Psoas muscle (tissue), 8 donors: ENCODE data around the gene FMR1. TPM values are rescaled to one million over a fixed set of nuclear protein-coding genes. Genes with fewer than 3 reads are reported as not detected.
A peak's percentile ranks its signal among the peaks of the same experiment; 100 is the strongest.

ENCODE experiments used
- ATAC-seq, 4 donors: fragments of 200-7000 bp; cut with Tn5 transposase; one replicate each; pipeline ENCODE4 v1.9.1; 2020; ENCODE audit warnings: moderate library complexity in 3 of 4, mild to moderate bottlenecking in 2 of 4
- DNase-seq, 2 donors: peaks; one replicate each; pipeline ENCODE4 v3.0.0-alpha.2; 2020
- H3K27ac ChIP-seq: fragments of 200-600 bp; one replicate; pipeline ENCODE4 v1.8.0; 2022
- H3K27me3 ChIP-seq, 3 donors: fragments of 200-600 bp in 1 of 3; one replicate each; pipeline versions ENCODE4 v1.6.1 to v1.8.0; 2013 to 2022; ENCODE audit warnings: low read length in 2 of 3, mild to moderate bottlenecking in 2 of 3, moderate library complexity in 1 of 3; ENCODE audit not compliant: insufficient read depth in 3 of 3
- H3K36me3 ChIP-seq, 2 donors: fragments of 200-600 bp in 1 of 2; one replicate each; pipeline versions ENCODE4 v1.6.1 to v1.8.0; 2013 to 2022; ENCODE audit warnings: low read depth in 1 of 2, mild to moderate bottlenecking in 1 of 2, moderate library complexity in 1 of 2; ENCODE audit not compliant: insufficient read depth in 1 of 2
- H3K4me1 ChIP-seq: fragments of 200-600 bp; one replicate; pipeline ENCODE4 v1.8.0; 2022
- H3K4me3 ChIP-seq: fragments of 200-600 bp; one replicate; pipeline ENCODE4 v1.8.0; 2022; ENCODE audit warnings: mild to moderate bottlenecking
- H3K9me3 ChIP-seq: fragments of 200-600 bp; one replicate; pipeline ENCODE4 v1.8.0; 2022
- WGBS, 3 donors: extraction: QIAGEN DNeasy Blood & Tissue Kit; methylation state at CpG; one replicate each; pipeline versions ENCODE4 v1.1.6 to v1.1.7; 2013; 5-methylcytosine and 5-hydroxymethylcytosine counted together
- intact Hi-C, 2 donors: fragments of 100-400 bp; cut with DNase I; formaldehyde crosslinking; loops; one replicate each; pipeline versions ENCODE4 v1.11.0 to v1.14.2; 2022
- polyA plus RNA-seq, 3 donors: library from polyadenylated mRNA; stranded (reverse); fragments of 200-250 nt; gene quantifications; one replicate each; pipeline ENCODE4 v1.2.3, GENCODE V29; 2013
- total RNA-seq, 4 donors: library from RNA; stranded (reverse); fragmentation: NEBNext Ultra II Directional in 2 of 4; extraction: Animal tissue kit (Norgen Biotek cat#: 25700) in 2 of 4; gene quantifications; one replicate each; pipeline versions ENCODE4 v1.2.1 to v1.2.4, GENCODE V29; 2021 to 2023
- TF ChIP-seq, protein P1 (sequence below): fragments of 200-600 bp; IDR thresholded peaks from one replicate; pipeline ENCODE4 v1.8.0; 2022; ENCODE audit warnings: antibody characterized with exemption
- donor health status: healthy with polysubstance abuse.
- donor health status: DM: no; HTN: no; CAD: no; lungs with moderate emphysema.
- donor health status: Bipolar disorder and iron deficiency.
- donor health status: healthy.
- donor health status: DM: yes; HTN: yes; CAD: no.
- donor health status: DM: no; HTN: no; CAD: no.
- donor health status: DM: no; HTN: no; CAD: no.
- donor health status: DM: yes; HTN: yes; CAD: no.

The FMR1 gene
- total and polyA plus RNA-seq, 7 donors = 6.0 to 11.8 (median 10.5) TPM

DNA sequence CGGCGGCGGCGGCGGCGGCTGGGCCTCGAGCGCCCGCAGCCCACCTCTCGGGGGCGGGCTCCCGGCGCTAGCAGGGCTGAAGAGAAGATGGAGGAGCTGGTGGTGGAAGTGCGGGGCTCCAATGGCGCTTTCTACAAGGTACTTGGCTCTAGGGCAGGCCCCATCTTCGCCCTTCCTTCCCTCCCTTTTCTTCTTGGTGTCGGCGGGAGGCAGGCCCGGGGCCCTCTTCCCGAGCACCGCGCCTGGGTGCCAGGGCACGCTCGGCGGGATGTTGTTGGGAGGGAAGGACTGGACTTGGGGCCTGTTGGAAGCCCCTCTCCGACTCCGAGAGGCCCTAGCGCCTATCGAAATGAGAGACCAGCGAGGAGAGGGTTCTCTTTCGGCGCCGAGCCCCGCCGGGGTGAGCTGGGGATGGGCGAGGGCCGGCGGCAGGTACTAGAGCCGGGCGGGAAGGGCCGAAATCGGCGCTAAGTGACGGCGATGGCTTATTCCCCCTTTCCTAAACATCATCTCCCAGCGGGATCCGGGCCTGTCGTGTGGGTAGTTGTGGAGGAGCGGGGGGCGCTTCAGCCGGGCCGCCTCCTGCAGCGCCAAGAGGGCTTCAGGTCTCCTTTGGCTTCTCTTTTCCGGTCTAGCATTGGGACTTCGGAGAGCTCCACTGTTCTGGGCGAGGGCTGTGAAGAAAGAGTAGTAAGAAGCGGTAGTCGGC, 528 bp downstream of the FMR1 start:
- TF ChIP-seq, protein P1, sequence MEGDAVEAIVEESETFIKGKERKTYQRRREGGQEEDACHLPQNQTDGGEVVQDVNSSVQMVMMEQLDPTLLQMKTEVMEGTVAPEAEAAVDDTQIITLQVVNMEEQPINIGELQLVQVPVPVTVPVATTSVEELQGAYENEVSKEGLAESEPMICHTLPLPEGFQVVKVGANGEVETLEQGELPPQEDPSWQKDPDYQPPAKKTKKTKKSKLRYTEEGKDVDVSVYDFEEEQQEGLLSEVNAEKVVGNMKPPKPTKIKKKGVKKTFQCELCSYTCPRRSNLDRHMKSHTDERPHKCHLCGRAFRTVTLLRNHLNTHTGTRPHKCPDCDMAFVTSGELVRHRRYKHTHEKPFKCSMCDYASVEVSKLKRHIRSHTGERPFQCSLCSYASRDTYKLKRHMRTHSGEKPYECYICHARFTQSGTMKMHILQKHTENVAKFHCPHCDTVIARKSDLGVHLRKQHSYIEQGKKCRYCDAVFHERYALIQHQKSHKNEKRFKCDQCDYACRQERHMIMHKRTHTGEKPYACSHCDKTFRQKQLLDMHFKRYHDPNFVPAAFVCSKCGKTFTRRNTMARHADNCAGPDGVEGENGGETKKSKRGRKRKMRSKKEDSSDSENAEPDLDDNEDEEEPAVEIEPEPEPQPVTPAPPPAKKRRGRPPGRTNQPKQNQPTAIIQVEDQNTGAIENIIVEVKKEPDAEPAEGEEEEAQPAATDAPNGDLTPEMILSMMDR = no peak
- 0 to 33% (median 0%) methylated on average over 3 to 57 of the region's 58 CpGs for WGBS, 3 donors
- DNase-seq (peak; percentile 16 to 57), ATAC-seq (peak in 3 of 4 donors; percentile 8 to 44 (median 14))
- Histone ChIP-seq H3K4me1 (peaks cover 5% of the 10 kb centered on the region), H3K27ac (peak overlapping the region; percentile 87), H3K27me3 (no peaks in the 10 kb centered on the region), H3K4me3 (peak overlapping the region; percentile 84), H3K9me3 (no peaks in the 10 kb centered on the region), H3K36me3 (no peaks in the 10 kb centered on the region)
- intact Hi-C loops = no loop called here

DNA sequence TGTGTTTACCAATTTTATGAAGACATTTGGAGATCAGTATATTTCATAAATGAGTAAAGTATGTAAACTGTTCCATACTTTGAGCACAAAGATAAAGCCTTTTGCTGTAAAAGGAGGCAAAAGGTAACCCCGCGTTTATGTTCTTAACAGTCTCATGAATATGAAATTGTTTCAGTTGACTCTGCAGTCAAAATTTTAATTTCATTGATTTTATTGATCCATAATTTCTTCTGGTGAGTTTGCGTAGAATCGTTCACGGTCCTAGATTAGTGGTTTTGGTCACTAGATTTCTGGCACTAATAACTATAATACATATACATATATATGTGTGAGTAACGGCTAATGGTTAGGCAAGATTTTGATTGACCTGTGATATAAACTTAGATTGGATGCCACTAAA, 1.9 kb downstream of the FMR1 start:
- peak overlapping the region; percentile 84 for H3K4me3 ChIP-seq
- ATAC-seq (no peak), DNase-seq (no peak)
- H3K4me1 ChIP-seq = peaks cover 2% of the 10 kb centered on the region
- H3K27ac ChIP-seq = no peak overlapping the region
- no peaks in the 10 kb centered on the region for H3K36me3 ChIP-seq
- no peaks in the 10 kb centered on the region for H3K27me3 ChIP-seq
- 45 to 64% (median 50%) methylated on average over 6 of the region's 6 CpGs for WGBS, 3 donors
- intact Hi-C loops = no loop called here
- TF ChIP-seq, protein P1 = no peak
- H3K9me3 ChIP-seq = no peaks in the 10 kb centered on the region

DNA sequence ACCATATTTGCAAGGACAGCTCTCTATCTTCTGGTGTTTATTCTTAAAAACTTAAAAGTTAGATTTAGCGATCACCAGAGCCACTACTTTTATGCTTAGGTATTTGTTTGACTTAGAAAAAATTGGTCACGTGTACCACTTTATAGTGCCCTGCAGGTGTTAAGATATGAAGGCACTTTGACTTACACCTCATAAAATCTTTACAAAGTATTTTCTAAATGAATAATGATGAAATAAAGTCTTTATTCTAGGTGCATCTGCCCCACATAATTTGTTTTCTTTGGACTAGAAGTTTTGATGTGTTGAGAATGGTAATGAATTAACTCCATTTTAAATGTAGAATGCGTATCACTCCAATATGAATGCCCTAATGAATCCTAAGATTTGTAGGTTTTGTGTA, 2.9 kb downstream of the FMR1 start:
- H3K27ac ChIP-seq = no peak overlapping the region
- no peaks in the 10 kb centered on the region for H3K36me3 ChIP-seq
- intact Hi-C loops = no loop called here
- TF ChIP-seq, protein P1 = no peak
- H3K9me3 ChIP-seq = no peaks in the 10 kb centered on the region
- DNase-seq (no peak), ATAC-seq (no peak)
- peak overlapping the region; percentile 84 for H3K4me3 ChIP-seq
- peaks cover 2% of the 10 kb centered on the region for H3K4me1 ChIP-seq
- H3K27me3 ChIP-seq = no peaks in the 10 kb centered on the region
- 59 to 64% (median 60%) methylated on average over 3 of the region's 3 CpGs for WGBS, 3 donors

DNA sequence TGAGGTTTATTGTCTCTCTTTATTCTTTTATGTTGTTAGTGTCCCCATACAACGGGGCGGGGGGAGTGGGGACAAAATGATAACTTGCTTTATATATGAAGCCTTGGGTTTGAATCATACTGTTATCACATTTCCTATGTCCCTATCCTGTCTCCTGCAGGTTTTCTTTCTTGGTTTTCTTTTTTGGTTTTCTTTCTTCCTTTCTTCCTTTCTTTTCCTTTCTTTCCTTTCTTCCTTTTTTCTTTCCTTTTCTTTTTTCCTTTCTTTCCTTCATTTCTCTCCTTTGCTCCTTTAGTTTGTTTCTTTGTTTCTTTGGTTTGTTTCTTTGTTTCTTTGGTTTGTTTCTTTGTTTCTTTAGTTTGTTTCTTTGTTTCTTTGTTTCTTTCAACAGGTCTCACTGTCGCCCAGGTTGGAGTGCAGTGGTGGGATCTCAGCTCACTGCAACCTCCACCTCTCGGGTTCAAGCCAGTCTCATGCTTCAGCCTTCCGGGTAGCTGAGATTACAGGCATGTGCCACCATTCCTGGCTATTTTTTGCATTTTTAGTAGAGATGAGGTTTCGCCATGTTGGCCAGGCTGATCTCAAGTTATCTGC, 4.8 kb downstream of the FMR1 start:
- peaks cover 2% of the 10 kb centered on the region for H3K4me1 ChIP-seq
- no peaks in the 10 kb centered on the region for H3K9me3 ChIP-seq
- H3K27me3 ChIP-seq = no peaks in the 10 kb centered on the region
- DNase-seq = no peak
- WGBS, 3 donors = 62 to 77% (median 67%) methylated on average over 6 of the region's 6 CpGs
- H3K27ac ChIP-seq = no peak overlapping the region
- no peaks in the 10 kb centered on the region for H3K36me3 ChIP-seq
- intact Hi-C loops = no loop called here
- no peak for ATAC-seq
- no peak overlapping the region for H3K4me3 ChIP-seq
- TF ChIP-seq, protein P1 = no peak
